Astrocyte (in vitro differentiated cells and primary cell): Measurements from ENCODE around the gene ZHX3.

Experiments
- CTCF ChIP-seq: IDR thresholded peaks from 2 replicates; pipeline ENCODE4 v1.5.1; 2011; ENCODE audit warnings: low read depth, mild to moderate bottlenecking, inconsistent platforms, low read length, moderate library complexity; ENCODE audit not compliant: insufficient read depth
- EZH2 ChIP-seq: IDR thresholded peaks from 2 replicates; pipeline ENCODE4 v1.6.1; 2012; ENCODE audit warnings: mild to moderate bottlenecking, low read length, inconsistent platforms; ENCODE audit not compliant: insufficient read depth

- TF ChIP-seq CTCF (no peak), EZH2 (no peak)
These were observed 183.0 kb downstream of the ZHX3 start for GRCh38 chr20:41134362-41135186.
